GM18502 (cell line): ENCODE data around the gene SNX3.
"Not testable (repeated sequence)": the region's sequence is repeated elsewhere in the genome, so short reads cannot be mapped to it uniquely, and the experiment has no call there.

Experiments used
- ATAC-seq: cut with Tn5 transposase; IDR thresholded peaks from one replicate; pipeline ENCODE4 v1.9.1; 2021; ENCODE audit warnings: mild to moderate bottlenecking; ENCODE audit not compliant: unreplicated experiment, poor library complexity

Gene SNX3

GRCh38 chr6:108263371-108263770 lies 2.5 kb upstream of the SNX3 start:
- ATAC-seq = no peak

GRCh38 chr6:108260126-108260808 lies 573 bp downstream of the SNX3 start:
- ATAC-seq = peak; percentile 4

- no peak for ATAC-seq
Measured at GRCh38 chr6:108254433-108255410, 6.1 kb downstream of the SNX3 start.

GRCh38 chr6:108253241-108253640 lies 7.6 kb downstream of the SNX3 start:
- no peak for ATAC-seq

- ATAC-seq = no peak
Measured at GRCh38 chr6:108252055-108252454, 8.8 kb downstream of the SNX3 start.

- ATAC-seq = no peak
Measured at GRCh38 chr6:108251252-108251651, 9.6 kb downstream of the SNX3 start.

GRCh38 chr6:108250240-108250866 lies 10.5 kb downstream of the SNX3 start:
- peak; percentile 50 for ATAC-seq

- ATAC-seq = no peak
Measured at GRCh38 chr6:108247965-108248536, 12.8 kb downstream of the SNX3 start.

GRCh38 chr6:108245095-108245494 lies 15.7 kb downstream of the SNX3 start:
- not testable (repeated sequence) for ATAC-seq

GRCh38 chr6:108243836-108244235 lies 17.0 kb downstream of the SNX3 start:
- no peak for ATAC-seq

- no peak for ATAC-seq
Measured at GRCh38 chr6:108242721-108243120, 18.1 kb downstream of the SNX3 start.

- no peak for ATAC-seq
Measured at GRCh38 chr6:108242259-108242658, 18.6 kb downstream of the SNX3 start.

GRCh38 chr6:108238322-108238721 lies 22.5 kb downstream of the SNX3 start:
- ATAC-seq = no peak

- ATAC-seq = no peak
Measured at GRCh38 chr6:108236791-108237190, 24.0 kb downstream of the SNX3 start.

GRCh38 chr6:108235127-108235526 lies 25.7 kb downstream of the SNX3 start:
- ATAC-seq = no peak

GRCh38 chr6:108228416-108228815 lies 32.4 kb downstream of the SNX3 start:
- ATAC-seq = no peak

GRCh38 chr6:108227290-108227689 lies 33.5 kb downstream of the SNX3 start:
- no peak for ATAC-seq

GRCh38 chr6:108222504-108222903 lies 38.3 kb downstream of the SNX3 start:
- ATAC-seq = no peak

GRCh38 chr6:108222064-108222463 lies 38.8 kb downstream of the SNX3 start:
- no peak for ATAC-seq

GRCh38 chr6:108211671-108212070 lies 49.2 kb downstream of the SNX3 start:
- ATAC-seq = no peak

- no peak for ATAC-seq
Measured at GRCh38 chr6:108210556-108210955, 50.3 kb downstream of the SNX3 start.
